GM03348 (cell line): Measurements from ENCODE around the gene GTF2F1.
"Not testable (repeated sequence)": the region's sequence is repeated elsewhere in the genome, so short reads cannot be mapped to it uniquely, and the experiment has no call there.

ENCODE experiments used
- DNase-seq: peaks from one replicate; pipeline ENCODE4 v3.0.0; 2012; ENCODE audit warnings: low spot score

The GTF2F1 gene

GRCh38 chr19:6393074-6393982 lies at the start of gene GTF2F1:
Gene GTF2F1, minus strand, starts transcription at chr19:6393164. Its CDS starts 169 bp downstream, at chr19:6392995.
- DNase-seq: peak; percentile 100

- no peak for DNase-seq
These were observed 49.2 kb upstream of the GTF2F1 start for GRCh38 chr19:6442087-6442688.

GRCh38 chr19:6440905-6441304 lies 47.9 kb upstream of the GTF2F1 start:
- DNase-seq: no peak

- DNase-seq: no peak
These were observed 46.8 kb upstream of the GTF2F1 start for GRCh38 chr19:6439743-6440142.

- DNase-seq: no peak
These were observed 40.7 kb upstream of the GTF2F1 start, which contains the start of gene SLC25A41 for GRCh38 chr19:6433663-6434062. Gene SLC25A41, minus strand, starts transcription at chr19:6433763. Its CDS starts 70 bp downstream, at chr19:6433693.

- no peak for DNase-seq
These were observed 40.2 kb upstream of the GTF2F1 start for GRCh38 chr19:6433165-6433564.

GRCh38 chr19:6431891-6432290 lies 38.9 kb upstream of the GTF2F1 start:
- DNase-seq: no peak

- no peak for DNase-seq
These were observed 36.7 kb upstream of the GTF2F1 start for GRCh38 chr19:6429419-6430221.

- DNase-seq: not testable (repeated sequence)
These were observed 35.9 kb upstream of the GTF2F1 start for GRCh38 chr19:6428692-6429418.

GRCh38 chr19:6427131-6427530 lies 34.2 kb upstream of the GTF2F1 start:
- no peak for DNase-seq

GRCh38 chr19:6425732-6426620 lies 33.0 kb upstream of the GTF2F1 start:
- no peak for DNase-seq

GRCh38 chr19:6424939-6425731 lies 32.2 kb upstream of the GTF2F1 start:
- peak; percentile 95 for DNase-seq

GRCh38 chr19:6424195-6424938 lies 31.4 kb upstream of the GTF2F1 start, which contains the start of gene KHSRP:
Gene KHSRP, minus strand, starts transcription at chr19:6424811. Its CDS starts 110 bp downstream, at chr19:6424701.
- peak; percentile 99 for DNase-seq

GRCh38 chr19:6423499-6424194 lies 30.7 kb upstream of the GTF2F1 start:
- peak; percentile 82 for DNase-seq

GRCh38 chr19:6421075-6422014 lies 28.4 kb upstream of the GTF2F1 start:
- DNase-seq: no peak

GRCh38 chr19:6418562-6418932 lies 25.6 kb upstream of the GTF2F1 start:
- DNase-seq: no peak
